NCI-H146 treated with DMSO at 0.1 percent for 48 hours (cell line): Measurements from ENCODE around the gene CMIP.

Experiments
- DNase-seq: peaks from one replicate; lab custom pipeline; 2025; ENCODE audit not compliant: unreplicated experiment; lab: John Stamatoyannopoulos, UW

The CMIP gene

GRCh38 chr16:81446907-81447268 is 2.3 kb downstream of the CMIP start:
- DNase-seq: no peak

- no peak for DNase-seq
Observed at GRCh38 chr16:81447383-81448101, 2.9 kb downstream of the CMIP start.

- no peak for DNase-seq
Observed at GRCh38 chr16:81448154-81449131, 3.8 kb downstream of the CMIP start.

GRCh38 chr16:81449241-81449640 is 4.6 kb downstream of the CMIP start:
- DNase-seq: no peak

- DNase-seq: no peak
Observed at GRCh38 chr16:81449899-81450608, 5.4 kb downstream of the CMIP start.

- no peak for DNase-seq
Observed at GRCh38 chr16:81450783-81451491, 6.3 kb downstream of the CMIP start.

GRCh38 chr16:81451753-81452680 is 7.4 kb downstream of the CMIP start:
- DNase-seq: no peak

- DNase-seq: no peak
Observed at GRCh38 chr16:81453091-81453728, 8.6 kb downstream of the CMIP start.

- DNase-seq: no peak
Observed at GRCh38 chr16:81454044-81454443, 9.4 kb downstream of the CMIP start.

GRCh38 chr16:81455006-81455405 is 10.4 kb downstream of the CMIP start:
- DNase-seq: no peak

- no peak for DNase-seq
Observed at GRCh38 chr16:81455720-81456494, 11.3 kb downstream of the CMIP start.

GRCh38 chr16:81456523-81457325 is 12.1 kb downstream of the CMIP start:
- no peak for DNase-seq

- no peak for DNase-seq
Observed at GRCh38 chr16:81457326-81458133, 12.9 kb downstream of the CMIP start.

- no peak for DNase-seq
Observed at GRCh38 chr16:81458149-81458669, 13.6 kb downstream of the CMIP start.

GRCh38 chr16:81458827-81459598 is 14.4 kb downstream of the CMIP start:
- DNase-seq: no peak

- no peak for DNase-seq
Observed at GRCh38 chr16:81460075-81460474, 15.5 kb downstream of the CMIP start.
